ENCODE results near the gene GRID2.

The GRID2 gene

GRCh38 chr4:93384241-93384640 is 1080.5 kb downstream of the GRID2 start:
- no peaks in the 10 kb centered on the region for H3K27me3 ChIP-seq (ENCODE audit: insufficient read depth, low read depth, severe bottlenecking)
- no peak for DNase-seq
- H3K36me3 ChIP-seq: no peaks in the 10 kb centered on the region
- H3K9me3 ChIP-seq (ENCODE audit: severe bottlenecking): no peaks in the 10 kb centered on the region
- H3K4me3 ChIP-seq (ENCODE audit: low read depth, low read length): no peak overlapping the region
- H3K27ac ChIP-seq: no peak overlapping the region
- no peak for TF ChIP-seq CTCF (IDR thresholded peaks at IDR 0.05; ENCODE audit: low read depth, low read length)

GRCh38 chr4:93384887-93385286 is 1081.1 kb downstream of the GRID2 start:
- Histone ChIP-seq H3K4me3 (ENCODE audit: low read depth, low read length) (no peak overlapping the region), H3K36me3 (no peaks in the 10 kb centered on the region), H3K27ac (no peak overlapping the region), H3K27me3 (ENCODE audit: insufficient read depth, low read depth, severe bottlenecking) (no peaks in the 10 kb centered on the region), H3K9me3 (ENCODE audit: severe bottlenecking) (no peaks in the 10 kb centered on the region)
- no peak for TF ChIP-seq CTCF (IDR thresholded peaks at IDR 0.05; ENCODE audit: low read depth, low read length)
- no peak for DNase-seq

- TF ChIP-seq CTCF (IDR thresholded peaks at IDR 0.05; ENCODE audit: low read depth, low read length): no peak
- Histone ChIP-seq H3K27ac (no peak overlapping the region), H3K4me3 (ENCODE audit: low read depth, low read length) (no peak overlapping the region), H3K27me3 (ENCODE audit: insufficient read depth, low read depth, severe bottlenecking) (no peaks in the 10 kb centered on the region), H3K36me3 (no peaks in the 10 kb centered on the region), H3K9me3 (ENCODE audit: severe bottlenecking) (no peaks in the 10 kb centered on the region)
- DNase-seq: no peak
These were observed 1090.8 kb downstream of the GRID2 start for GRCh38 chr4:93394545-93395081.

- no peak for DNase-seq
- no peak overlapping the region for H3K27ac ChIP-seq
- no peaks in the 10 kb centered on the region for H3K27me3 ChIP-seq (ENCODE audit: insufficient read depth, low read depth, severe bottlenecking)
- H3K9me3 ChIP-seq (ENCODE audit: severe bottlenecking): no peaks in the 10 kb centered on the region
- no peaks in the 10 kb centered on the region for H3K36me3 ChIP-seq
- no peak for TF ChIP-seq CTCF (IDR thresholded peaks at IDR 0.05; ENCODE audit: low read depth, low read length)
- no peak overlapping the region for H3K4me3 ChIP-seq (ENCODE audit: low read depth, low read length)
These were observed 1092.5 kb downstream of the GRID2 start for GRCh38 chr4:93396272-93396671.

GRCh38 chr4:93403571-93403970 is 1099.8 kb downstream of the GRID2 start:
- no peak for TF ChIP-seq CTCF (IDR thresholded peaks at IDR 0.05; ENCODE audit: low read depth, low read length)
- Histone ChIP-seq H3K27me3 (ENCODE audit: insufficient read depth, low read depth, severe bottlenecking) (no peaks in the 10 kb centered on the region), H3K27ac (no peak overlapping the region), H3K9me3 (ENCODE audit: severe bottlenecking) (no peaks in the 10 kb centered on the region), H3K4me3 (ENCODE audit: low read depth, low read length) (no peak overlapping the region), H3K36me3 (no peaks in the 10 kb centered on the region)
- DNase-seq: no peak

All from WERI-Rb-1 (cell line).